IMR-90 (cell line): ENCODE results near the gene MTUS2. TPM values are rescaled to one million over a fixed set of nuclear protein-coding genes. Genes with fewer than 3 reads are reported as not detected.

Experiments used
- ATAC-seq: fragments of 200-7000 bp; cut with Tn5 transposase; 2 replicates; pipeline ENCODE4 v1.9.1; 2020; ENCODE audit warnings: low read depth, mild to moderate bottlenecking, moderate library complexity
- BruUV-seq: library from RNA; stranded (reverse); fragments of 400-500 nt; replicated peaks from 2 replicates; lab custom pipeline; 2021; lab: Mats Ljungman, UMichigan
- CTCF ChIA-PET: fragments of 300-600 bp; formaldehyde crosslinking; extraction: SDS; loops from one replicate; lab custom pipeline; 2021; ENCODE audit warnings: antibody characterized with exemption; lab: Yijun Ruan, JAX
- POLR2A ChIA-PET: fragments of 300-600 bp; sonication (Branson Sonifier 250); formaldehyde crosslinking; loops from one replicate; lab custom pipeline; 2022; ENCODE audit warnings: antibody characterized with exemption; ENCODE audit not compliant: unreplicated experiment; lab: Charles Lee
- DNase-seq: peaks from one replicate; pipeline ENCODE4 v3.0.0; 2013
- H2AFZ ChIP-seq: replicated peaks from 2 replicates; pipeline ENCODE3; 2013; ENCODE audit warnings: low read length, mild to moderate bottlenecking; ENCODE audit not compliant: poor library complexity
- H2AK5ac ChIP-seq: 2 replicates; pipeline ENCODE4 v1.6.1; 2013; ENCODE audit warnings: low read depth, low read length, inconsistent platforms
- H2AK9ac ChIP-seq: replicated peaks from 2 replicates; pipeline ENCODE3; 2013; ENCODE audit warnings: mild to moderate bottlenecking, low read depth, low read length, moderate library complexity; ENCODE audit not compliant: poor library complexity
- H2BK120ac ChIP-seq: 2 replicates; pipeline ENCODE4 v1.6.1; 2013; ENCODE audit warnings: low read depth, low read length, inconsistent platforms
- H2BK15ac ChIP-seq: 3 replicates; pipeline ENCODE4 v1.6.1; 2013; ENCODE audit warnings: low read depth, low read length, inconsistent platforms
- H2BK20ac ChIP-seq: 2 replicates; pipeline ENCODE4 v1.6.1; 2013; ENCODE audit warnings: low read depth, mild to moderate bottlenecking, inconsistent platforms, low read length, moderate library complexity
- H2BK5ac ChIP-seq: 2 replicates; pipeline ENCODE4 v1.6.1; 2013; ENCODE audit warnings: mild to moderate bottlenecking, low read depth, low read length, inconsistent platforms; ENCODE audit not compliant: poor library complexity, severe bottlenecking
- H3K14ac ChIP-seq: replicated peaks from 2 replicates; pipeline ENCODE4 v1.6.1; 2013; ENCODE audit warnings: low read depth, low read length, inconsistent platforms
- H3K18ac ChIP-seq: 2 replicates; pipeline ENCODE4 v1.6.1; 2013; ENCODE audit warnings: low read depth, low read length, control low read depth
- H3K23ac ChIP-seq: 2 replicates; pipeline ENCODE4 v1.6.1; 2013; ENCODE audit warnings: low read depth, low read length, inconsistent platforms
- H3K27ac ChIP-seq: 2 replicates; pipeline ENCODE4 v1.5.1; 2013; ENCODE audit warnings: mild to moderate bottlenecking, control low read depth, low read length; ENCODE audit not compliant: insufficient read depth
- H3K27me3 ChIP-seq: 2 replicates; pipeline ENCODE4 v1.6.1; 2013; ENCODE audit warnings: low read length; ENCODE audit not compliant: control insufficient read depth, insufficient read depth
- H3K36me3 ChIP-seq: 2 replicates; pipeline ENCODE4 v1.6.1; 2013; ENCODE audit warnings: low read length, mixed read lengths; ENCODE audit not compliant: control insufficient read depth, insufficient read depth
- H3K4ac ChIP-seq: 2 replicates; pipeline ENCODE4 v1.6.1; 2013; ENCODE audit warnings: low read depth, low read length, inconsistent platforms
- H3K4me1 ChIP-seq: 2 replicates; pipeline ENCODE4 v1.6.1; 2013; ENCODE audit warnings: low read length, mixed read lengths; ENCODE audit not compliant: control insufficient read depth, insufficient read depth
- H3K4me2 ChIP-seq: 2 replicates; pipeline ENCODE4 v1.6.1; 2013; ENCODE audit warnings: low read depth, mild to moderate bottlenecking, control low read depth, low read length, moderate library complexity
- H3K4me3 ChIP-seq: 2 replicates; pipeline ENCODE4 v1.5.1; 2013; ENCODE audit warnings: low read depth, mild to moderate bottlenecking, control low read depth, low read length, moderate library complexity; ENCODE audit not compliant: insufficient read depth
- H3K56ac ChIP-seq: 2 replicates; pipeline ENCODE4 v1.6.1; 2013; ENCODE audit warnings: low read length, inconsistent platforms; ENCODE audit not compliant: insufficient read depth; ENCODE audit errors: extremely low read depth
- H3K79me1 ChIP-seq, 2 experiments: 2 replicates each; pipeline ENCODE4 v1.6.1; 2013; ENCODE audit warnings: low read length in 2 of 2, inconsistent platforms in 1 of 2, low read depth in 1 of 2
- H3K9ac ChIP-seq: 2 replicates; pipeline ENCODE4 v1.6.1; 2013; ENCODE audit warnings: low read depth, low read length, control low read depth
- H3K9me1 ChIP-seq: 2 replicates; pipeline ENCODE4 v1.6.1; 2013; ENCODE audit warnings: low read length, inconsistent platforms; ENCODE audit not compliant: insufficient read depth
- H3K9me3 ChIP-seq: 2 replicates; pipeline ENCODE4 v1.6.1; 2013; ENCODE audit warnings: low read length; ENCODE audit not compliant: control insufficient read depth, insufficient read depth
- H4K20me1 ChIP-seq: 2 replicates; pipeline ENCODE4 v1.6.1; 2013; ENCODE audit warnings: low read length, inconsistent platforms; ENCODE audit not compliant: insufficient read depth
- H4K5ac ChIP-seq: 2 replicates; pipeline ENCODE4 v1.6.1; 2013; ENCODE audit warnings: mild to moderate bottlenecking, low read depth, low read length, control low read depth
- H4K8ac ChIP-seq, 2 experiments: 2 replicates each; pipeline ENCODE4 v1.6.1; 2013; ENCODE audit warnings: low read depth in 2 of 2, low read length in 2 of 2, control low read depth in 1 of 2, inconsistent platforms in 1 of 2
- H4K91ac ChIP-seq: 2 replicates; pipeline ENCODE4 v1.6.1; 2013; ENCODE audit warnings: low read depth, low read length, inconsistent platforms; ENCODE audit not compliant: insufficient read depth
- BHLHE40 ChIP-seq: fragments of 150-350 bp; IDR thresholded peaks from 2 replicates; pipeline ENCODE4 v1.6.1; 2016; ENCODE audit warnings: mild to moderate bottlenecking, low read depth, low read length
- CEBPB ChIP-seq: IDR thresholded peaks from 2 replicates; pipeline ENCODE4 v1.6.1; 2012; ENCODE audit warnings: low read depth, low read length, improper control_type of control experiment
- CHD1 ChIP-seq: IDR thresholded peaks from 2 replicates; pipeline ENCODE4 v1.6.1; 2012; ENCODE audit warnings: low read depth, low read length, improper control_type of control experiment
- CTCF ChIP-seq: conservative IDR thresholded peaks from 2 replicates; pipeline ENCODE4 v1.5.1; 2012; ENCODE audit warnings: mild to moderate bottlenecking, low read depth, low read length, improper control_type of control experiment
- ELK1 ChIP-seq: fragments of 150-350 bp; IDR thresholded peaks from 2 replicates; pipeline ENCODE4 v1.6.1; 2016; ENCODE audit warnings: low read depth, mild to moderate bottlenecking, low read length, moderate library complexity, borderline replicate concordance
- FOS ChIP-seq: fragments of 150-350 bp; IDR thresholded peaks from 2 replicates; pipeline ENCODE4 v1.6.1; 2016; ENCODE audit warnings: low read depth, low read length
- MAFK ChIP-seq: IDR thresholded peaks from 2 replicates; pipeline ENCODE4 v1.6.1; 2012; ENCODE audit warnings: low read depth, low read length, improper control_type of control experiment
- MAZ ChIP-seq: IDR thresholded peaks from 2 replicates; pipeline ENCODE4 v1.6.1; 2012; ENCODE audit warnings: low read depth, mild to moderate bottlenecking, low read length, improper control_type of control experiment, moderate library complexity, borderline replicate concordance
- MXI1 ChIP-seq: IDR thresholded peaks from 2 replicates; pipeline ENCODE4 v1.6.1; 2012; ENCODE audit warnings: low read depth, mild to moderate bottlenecking, low read length, moderate library complexity, borderline replicate concordance
- NFE2L2 ChIP-seq: fragments of 150-350 bp; IDR thresholded peaks from 2 replicates; pipeline ENCODE4 v1.6.1; 2016; ENCODE audit warnings: low read depth, mild to moderate bottlenecking, low read length
- POLR2A ChIP-seq: IDR thresholded peaks from 2 replicates; pipeline ENCODE4 v1.6.1; 2012; ENCODE audit warnings: mild to moderate bottlenecking, low read depth, low read length
- RAD21 ChIP-seq: IDR thresholded peaks from 2 replicates; pipeline ENCODE4 v1.6.1; 2012; ENCODE audit warnings: low read length, improper control_type of control experiment
- RCOR1 ChIP-seq: IDR thresholded peaks from 2 replicates; pipeline ENCODE4 v1.6.1; 2012; ENCODE audit warnings: mild to moderate bottlenecking, low read length, improper control_type of control experiment; ENCODE audit not compliant: insufficient replicate concordance
- RFX5 ChIP-seq: IDR thresholded peaks from 2 replicates; pipeline ENCODE4 v1.8.0; 2012; ENCODE audit warnings: low read depth, mild to moderate bottlenecking, low read length, moderate library complexity
- SMC3 ChIP-seq: fragments of 150-350 bp; IDR thresholded peaks from 2 replicates; pipeline ENCODE4 v1.6.1; 2016; ENCODE audit warnings: low read depth, mild to moderate bottlenecking, antibody characterized with exemption, low read length, moderate library complexity
- USF2 ChIP-seq: fragments of 150-350 bp; IDR thresholded peaks from 2 replicates; pipeline ENCODE4 v1.6.1; 2017; ENCODE audit warnings: mild to moderate bottlenecking, antibody characterized with exemption, low read length, low read depth
- WGBS, 2 experiments: methylation state at CpG; one replicate each; pipeline versions ENCODE4 v1.1.5 to v1.1.7; 2013; ENCODE audit warnings: missing lambda C conversion rate in 2 of 2; ENCODE audit not compliant: insufficient read length in 1 of 2; ENCODE audit errors: extremely low coverage in 2 of 2; 5-methylcytosine and 5-hydroxymethylcytosine counted together
- dilution Hi-C: fragments of 300-500 bp; cut with HindIII; formaldehyde crosslinking; loops from one replicate; pipeline ENCODE4 v1.14.3; 2018; ENCODE audit warnings: low sequenced_read_pairs; ENCODE audit not compliant: unreplicated experiment
- in situ Hi-C: fragments of 300-500 bp; cut with MboI; formaldehyde crosslinking; loops from 3 replicates; pipeline ENCODE4 v1.14.3; 2019; ENCODE audit warnings: low sequenced_read_pairs, inconsistent platforms, mixed read lengths
- intact Hi-C: fragments of 100-400 bp; cut with micrococcal nuclease; formaldehyde crosslinking; loops from 2 replicates; pipeline ENCODE4 v1.10.0; 2022
- polyA plus RNA-seq, 3 experiments: library from polyadenylated mRNA; depleted of rRNA; stranded (reverse); fragments of >200 nt; gene quantifications; 2 replicates each; pipeline ENCODE4 v1.2.3, GENCODE V29; 2012; ENCODE audit warnings: low replicate concordance in 1 of 3
- total RNA-seq: library from RNA; depleted of rRNA; stranded (reverse); fragments of >200 nt; gene quantifications from 2 replicates; pipeline ENCODE4 v1.2.3, GENCODE V29; 2012

The MTUS2 gene
- total and polyA plus RNA-seq, 2 of the 4 experiments (the other 2 are of a cell fraction): under 0.01 to 0.02 TPM

GRCh38 chr13:28826368-28826767 is 6.2 kb downstream of the MTUS2 start:
- DNase-seq (no peak), ATAC-seq (no peak)
- Histone ChIP-seq H3K4ac (no peak overlapping the region), H4K91ac (no peak overlapping the region), H3K4me2 (no peak overlapping the region), H4K5ac (no peak overlapping the region), H4K8ac (no peak overlapping the region), H3K9ac (no peak overlapping the region), H3K36me3 (no peaks in the 10 kb centered on the region), H3K79me1 (no peaks in the 10 kb centered on the region), H2AFZ (no peak overlapping the region), H2BK15ac (no peak overlapping the region), H2BK120ac (no peak overlapping the region), H3K56ac (no peak overlapping the region), H3K23ac (no peak overlapping the region), H2BK20ac (no peak overlapping the region), H3K4me1 (no peaks in the 10 kb centered on the region), H3K9me1 (no peaks in the 10 kb centered on the region), H3K27me3 (peaks cover 12% of the 10 kb centered on the region), H3K27ac (no peak overlapping the region), H2BK5ac (no peak overlapping the region), H2AK9ac (no peak overlapping the region), H3K18ac (no peak overlapping the region), H4K20me1 (no peaks in the 10 kb centered on the region), H3K9me3 (no peaks in the 10 kb centered on the region), H2AK5ac (no peak overlapping the region), H3K14ac (no peak overlapping the region), H3K4me3 (no peak overlapping the region)
- ChIA-PET POLR2A (no interaction called here), CTCF (no interaction called here)
- dilution Hi-C loops (no loop called here), intact Hi-C loops (no loop called here), in situ Hi-C loops (no loop called here)
- TF ChIP-seq CEBPB: no peak
- no peak for TF ChIP-seq RFX5
- no peak for TF ChIP-seq USF2
- TF ChIP-seq MAFK: no peak
- no peak for TF ChIP-seq POLR2A
- TF ChIP-seq FOS: no peak
- no peak for TF ChIP-seq CHD1
- TF ChIP-seq SMC3: no peak
- no peak for TF ChIP-seq MAZ
- TF ChIP-seq NFE2L2: no peak
- TF ChIP-seq MXI1: no peak
- TF ChIP-seq CTCF: no peak
- no peak for TF ChIP-seq ELK1
- no peak for TF ChIP-seq RAD21
- no peak for TF ChIP-seq BHLHE40
- no peak for TF ChIP-seq RCOR1
- no CpG with 5 or more reads among the region's 1 CpG for WGBS, 2 experiments
- no TSS peak for BruUV-seq
